Adrenal gland (tissue), 12 donors: ENCODE data around the gene TRIM14. TPM values are rescaled to one million over a fixed set of nuclear protein-coding genes. Genes with fewer than 3 reads are reported as not detected.

Source experiments
- DNase-seq, 7 donors: peaks; one replicate each; pipeline ENCODE4 v3.0.0-alpha.2; 2019 to 2020
- H3K27ac ChIP-seq, 5 donors: fragments of 200-600 bp; sonication (generic) in 4 of 5; 1 replicate in 3 of 5; 2 replicates in 2 of 5; pipeline versions ENCODE4 v1.5.1 to v1.8.0; 2016 to 2020; ENCODE audit warnings: mild to moderate bottlenecking in 1 of 5
- H3K27me3 ChIP-seq: fragments of 200-600 bp; 2 replicates; pipeline ENCODE4 v1.8.0; 2021
- H3K36me3 ChIP-seq, 2 donors: fragments of 200-600 bp; replicated peaks in 1 of 2; 1 replicate in 1 of 2; 2 replicates in 1 of 2; pipeline versions ENCODE4 v1.5.1 to v1.8.0; 2018 to 2022
- H3K4me1 ChIP-seq, 2 donors: fragments of 200-600 bp; replicated peaks in 1 of 2; 1 replicate in 1 of 2; 2 replicates in 1 of 2; pipeline versions ENCODE4 v1.5.1 to v1.8.0; 2018 to 2021
- H3K4me3 ChIP-seq, 4 donors: fragments of 200-600 bp; sonication (generic) in 3 of 4; one replicate each; pipeline ENCODE4 v1.5.1; 2016 to 2018
- H3K9me3 ChIP-seq, 3 donors: fragments of 200-600 bp; sonication (generic) in 1 of 3; replicated peaks in 1 of 3; 1 replicate in 2 of 3; 2 replicates in 1 of 3; pipeline versions ENCODE4 v1.5.1 to v1.8.0; 2016 to 2021
- CTCF ChIP-seq, 6 experiments: fragments of 450-650 bp in 4 of 6; fragments of 200-600 bp in 2 of 6; sonication (generic) in 1 of 6; IDR thresholded peaks; 1 replicate in 5 of 6; 2 replicates in 1 of 6; pipeline versions ENCODE4 v1.5.1 to v1.8.0; 2016 to 2021; ENCODE audit warnings: antibody characterized with exemption in 6 of 6, mild to moderate bottlenecking in 2 of 6, moderate library complexity in 1 of 6
- POLR2A ChIP-seq, 2 donors: fragments of 450-650 bp; IDR thresholded peaks; one replicate each; pipeline ENCODE4 v1.6.1; 2017; ENCODE audit warnings: antibody characterized with exemption in 2 of 2, mild to moderate bottlenecking in 2 of 2, moderate library complexity in 1 of 2
- WGBS, 4 donors: extraction: QIAGEN DNeasy Blood & Tissue Kit in 2 of 4; methylation state at CpG; one replicate each; pipeline versions ENCODE4 v1.1.5 to v1.1.7; 2013 to 2017; 5-methylcytosine and 5-hydroxymethylcytosine counted together
- intact Hi-C, 2 donors: fragments of 100-400 bp; cut with DNase I; formaldehyde crosslinking; loops; one replicate each; pipeline versions ENCODE4 v1.14.1 to v1.15.0; 2022 to 2023
- polyA plus RNA-seq, 3 donors: library from polyadenylated mRNA; stranded (reverse); fragments of 200-250 nt in 2 of 3; fragments of 350-450 nt in 1 of 3; fragmentation: Illumina TruSeq in 1 of 3; extraction: RNeasy Lipid Tissue Mini Kit (QIAGEN cat#74804) in 1 of 3; gene quantifications; one replicate each; pipeline ENCODE4 v1.2.3, GENCODE V29; 2013 to 2014
- total RNA-seq, 9 donors: library from RNA; depleted of rRNA in 4 of 9; stranded (reverse); fragments of >200 nt in 4 of 9; fragments of 120-200 nt in 1 of 9; fragmentation: NEBNext Ultra II Directional in 1 of 9; extraction: Animal tissue kit (Norgen Biotek cat#: 25700) in 1 of 9; gene quantifications; one replicate each; pipeline versions ENCODE4 v1.1.0 to v1.2.4, GENCODE V29; 2013 to 2023
- donor health status: healthy with polysubstance abuse.
- donor health status: Bipolar disorder and iron deficiency.
- donor health status: DM: yes; HTN: yes; CAD: no.
- donor health status: DM: no; HTN: no; CAD: no.
- donor health status: DM: no; HTN: no; CAD: no.
- donor health status: DM: yes; HTN: yes; CAD: no.

Gene TRIM14
- total and polyA plus RNA-seq, 12 donors = 0.72 to 24.8 (median 13.9) TPM

GRCh38 chr9:98147582-98147981 is 28.6 kb upstream of the TRIM14 start:
- no peak for DNase-seq
- peaks cover 0 to 7% of the 10 kb centered on the region in 2 donors for H3K4me1 ChIP-seq
- H3K27me3 ChIP-seq = no peaks in the 10 kb centered on the region
- H3K9me3 ChIP-seq = no peaks in the 10 kb centered on the region
- H3K36me3 ChIP-seq = no peaks in the 10 kb centered on the region
- intact Hi-C loops = no loop called here
- H3K4me3 ChIP-seq = no peak overlapping the region
- WGBS, 4 donors = 81 to 88% (median 85%) methylated on average over 2 of the region's 2 CpGs
- TF ChIP-seq CTCF (IDR thresholded peaks at IDR 0.05) = no peak
- H3K27ac ChIP-seq = no peak overlapping the region

GRCh38 chr9:98146101-98146991 is 27.3 kb upstream of the TRIM14 start:
- peak; percentile 47 to 96 (median 66) for DNase-seq
- H3K36me3 ChIP-seq = no peaks in the 10 kb centered on the region
- no peak overlapping the region for H3K4me3 ChIP-seq
- 63 to 79% (median 67%) methylated on average over 7 of the region's 7 CpGs for WGBS, 4 donors
- intact Hi-C loops = no loop called here
- H3K9me3 ChIP-seq = no peaks in the 10 kb centered on the region
- peak overlapping the region in 1 of 5 donors; percentile 54 for H3K27ac ChIP-seq
- peaks cover 0 to 7% of the 10 kb centered on the region in 2 donors for H3K4me1 ChIP-seq
- TF ChIP-seq CTCF (IDR thresholded peaks at IDR 0.05) (no peak), POLR2A (IDR thresholded peaks at IDR 0.05) (no peak)
- H3K27me3 ChIP-seq = no peaks in the 10 kb centered on the region

GRCh38 chr9:98144631-98145030 is 25.6 kb upstream of the TRIM14 start:
- H3K4me3 ChIP-seq = no peak overlapping the region
- intact Hi-C loops = no loop called here
- H3K36me3 ChIP-seq = no peaks in the 10 kb centered on the region
- no peaks in the 10 kb centered on the region for H3K9me3 ChIP-seq
- peak overlapping the region in 1 of 5 donors; percentile 7 for H3K27ac ChIP-seq
- H3K4me1 ChIP-seq = peaks cover 0 to 7% of the 10 kb centered on the region in 2 donors
- no peaks in the 10 kb centered on the region for H3K27me3 ChIP-seq
- 77 to 100% (median 85%) methylated on average over 3 of the region's 3 CpGs for WGBS, 4 donors
- no peak for TF ChIP-seq CTCF (IDR thresholded peaks at IDR 0.05)
- no peak for TF ChIP-seq POLR2A (IDR thresholded peaks at IDR 0.05)
- no peak for DNase-seq

DNA sequence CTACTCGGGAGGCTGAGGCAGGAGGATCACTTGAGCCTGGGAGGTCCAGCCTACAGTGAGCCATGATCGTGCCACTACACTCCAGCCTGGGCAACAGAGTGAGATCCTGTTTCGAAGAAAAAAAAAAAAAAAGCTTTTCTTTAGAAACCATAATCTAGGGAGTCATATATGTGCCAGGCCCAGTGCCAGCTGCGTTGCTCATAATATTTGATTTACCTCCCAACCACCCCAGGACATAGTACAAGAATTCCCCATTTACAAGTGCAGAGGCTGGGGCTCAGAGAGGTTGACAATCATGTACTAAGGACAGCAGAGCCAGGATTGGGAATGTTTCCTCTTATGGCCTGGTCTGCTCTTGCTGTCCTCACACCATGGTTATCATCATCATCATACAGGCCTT is 25.1 kb upstream of the TRIM14 start:
- intact Hi-C loops = no loop called here
- H3K27ac ChIP-seq = peak overlapping the region in 1 of 5 donors; percentile 7
- TF ChIP-seq POLR2A (IDR thresholded peaks at IDR 0.05) (no peak), CTCF (IDR thresholded peaks at IDR 0.05) (no peak)
- H3K9me3 ChIP-seq = no peaks in the 10 kb centered on the region
- no peak overlapping the region for H3K4me3 ChIP-seq
- H3K4me1 ChIP-seq = peaks cover 0 to 7% of the 10 kb centered on the region in 2 donors
- 79 to 90% (median 87%) methylated on average over 4 of the region's 4 CpGs for whole genome bisulfite sequencing, 4 donors
- no peaks in the 10 kb centered on the region for H3K27me3 ChIP-seq
- no peaks in the 10 kb centered on the region for H3K36me3 ChIP-seq
- DNase-seq = no peak
